Uterus (tissue), 2 donors: ENCODE measurements around the gene GYS1.
"Not testable (repeated sequence)": the region's sequence is repeated elsewhere in the genome, so short reads cannot be mapped to it uniquely, and the experiment has no call there.

Experiments used
- POLR2A ChIP-seq, 2 donors: fragments of 450-650 bp; IDR thresholded peaks; one replicate each; pipeline ENCODE4 v1.6.1; 2016; ENCODE audit warnings: antibody characterized with exemption in 2 of 2, mild to moderate bottlenecking in 1 of 2, moderate library complexity in 1 of 2
- TF ChIP-seq, protein P1 (sequence below), 4 experiments: fragments of 200-600 bp in 2 of 4; fragments of 450-650 bp in 2 of 4; sonication (generic) in 2 of 4; IDR thresholded peaks; one replicate each; pipeline ENCODE4 v1.5.1; 2016 to 2019; ENCODE audit warnings: antibody characterized with exemption in 4 of 4, mild to moderate bottlenecking in 2 of 4, moderate library complexity in 1 of 4

DNA sequence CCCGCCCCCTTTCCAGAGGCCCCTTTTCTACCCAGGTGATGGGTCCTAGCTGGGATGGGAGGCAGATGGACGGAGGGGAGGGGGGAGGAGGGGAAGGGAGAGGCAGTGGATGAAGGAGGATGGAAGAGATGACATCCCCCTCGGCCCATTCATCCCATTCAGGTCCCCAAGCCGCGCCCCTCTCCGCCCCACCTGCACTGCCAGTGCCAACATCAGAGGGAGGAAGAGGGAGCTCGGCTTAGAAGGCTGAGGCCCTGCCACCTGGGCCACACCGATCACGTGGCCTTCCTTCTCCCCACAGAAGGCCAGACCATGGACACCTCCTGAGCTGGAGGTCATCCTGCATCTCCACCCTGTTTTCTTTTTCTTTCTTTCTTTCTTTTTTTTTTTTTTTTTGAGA, 35.6 kb upstream of the GYS1 start:
- TF ChIP-seq, protein P1, sequence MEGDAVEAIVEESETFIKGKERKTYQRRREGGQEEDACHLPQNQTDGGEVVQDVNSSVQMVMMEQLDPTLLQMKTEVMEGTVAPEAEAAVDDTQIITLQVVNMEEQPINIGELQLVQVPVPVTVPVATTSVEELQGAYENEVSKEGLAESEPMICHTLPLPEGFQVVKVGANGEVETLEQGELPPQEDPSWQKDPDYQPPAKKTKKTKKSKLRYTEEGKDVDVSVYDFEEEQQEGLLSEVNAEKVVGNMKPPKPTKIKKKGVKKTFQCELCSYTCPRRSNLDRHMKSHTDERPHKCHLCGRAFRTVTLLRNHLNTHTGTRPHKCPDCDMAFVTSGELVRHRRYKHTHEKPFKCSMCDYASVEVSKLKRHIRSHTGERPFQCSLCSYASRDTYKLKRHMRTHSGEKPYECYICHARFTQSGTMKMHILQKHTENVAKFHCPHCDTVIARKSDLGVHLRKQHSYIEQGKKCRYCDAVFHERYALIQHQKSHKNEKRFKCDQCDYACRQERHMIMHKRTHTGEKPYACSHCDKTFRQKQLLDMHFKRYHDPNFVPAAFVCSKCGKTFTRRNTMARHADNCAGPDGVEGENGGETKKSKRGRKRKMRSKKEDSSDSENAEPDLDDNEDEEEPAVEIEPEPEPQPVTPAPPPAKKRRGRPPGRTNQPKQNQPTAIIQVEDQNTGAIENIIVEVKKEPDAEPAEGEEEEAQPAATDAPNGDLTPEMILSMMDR (IDR thresholded peaks at IDR 0.05): not testable (repeated sequence)
- not testable (repeated sequence) for TF ChIP-seq POLR2A (IDR thresholded peaks at IDR 0.05)
